Right atrium auricular region (tissue), 2 donors: ENCODE measurements around the gene MEGF6. TPM values are rescaled to one million over a fixed set of nuclear protein-coding genes. Genes with fewer than 3 reads are reported as not detected.

Experiments
- DNase-seq: peaks from one replicate; pipeline ENCODE4 v3.0.0-alpha.2; 2019; ENCODE audit warnings: low spot score
- H3K27ac ChIP-seq, 2 donors: fragments of 200-600 bp; sonication (generic); 1 replicate in 1 of 2; 2 replicates in 1 of 2; pipeline ENCODE4 v1.5.1; 2016 to 2019
- H3K27me3 ChIP-seq, 2 donors: fragments of 200-600 bp; sonication (generic); one replicate each; pipeline versions ENCODE4 v1.5.1 to v1.6.0; 2017 to 2019
- H3K36me3 ChIP-seq: fragments of 200-600 bp; sonication (generic); one replicate; pipeline ENCODE4 v1.5.1; 2016
- H3K4me1 ChIP-seq, 2 donors: fragments of 200-600 bp; sonication (generic); one replicate each; pipeline versions ENCODE4 v1.5.1 to v1.6.0; 2017 to 2019
- H3K4me3 ChIP-seq, 2 donors: fragments of 200-600 bp; sonication (generic); 1 replicate in 1 of 2; 2 replicates in 1 of 2; pipeline ENCODE4 v1.5.1; 2017 to 2019; ENCODE audit warnings: mild to moderate bottlenecking in 1 of 2, moderate library complexity in 1 of 2
- H3K9me3 ChIP-seq, 2 donors: fragments of 200-600 bp; sonication (generic); one replicate each; pipeline ENCODE4 v1.5.1; 2019
- CTCF ChIP-seq, 2 donors: fragments of 200-600 bp; sonication (generic); IDR thresholded peaks; one replicate each; pipeline ENCODE4 v1.5.1; 2019; ENCODE audit warnings: antibody characterized with exemption in 2 of 2
- total RNA-seq, 2 donors: library from RNA; depleted of rRNA; stranded (reverse); fragments of >200 nt; gene quantifications; one replicate each; pipeline ENCODE4 v1.1.0, GENCODE V29; 2016

The MEGF6 gene
- total RNA-seq, 2 donors from 2014 or later: 14.9 to 32.6 TPM

- Histone ChIP-seq H3K27ac (no peak overlapping the region), H3K4me1 (peaks cover 0 to 38% of the 10 kb centered on the region in 2 donors), H3K27me3 (no peaks in the 10 kb centered on the region), H3K36me3 (no peaks in the 10 kb centered on the region), H3K4me3 (no peak overlapping the region), H3K9me3 (no peaks in the 10 kb centered on the region)
- TF ChIP-seq CTCF (IDR thresholded peaks at IDR 0.05): no peak
- DNase-seq: no peak
These were observed 63.0 kb downstream of the MEGF6 start for GRCh38 chr1:3548156-3548893.

DNA sequence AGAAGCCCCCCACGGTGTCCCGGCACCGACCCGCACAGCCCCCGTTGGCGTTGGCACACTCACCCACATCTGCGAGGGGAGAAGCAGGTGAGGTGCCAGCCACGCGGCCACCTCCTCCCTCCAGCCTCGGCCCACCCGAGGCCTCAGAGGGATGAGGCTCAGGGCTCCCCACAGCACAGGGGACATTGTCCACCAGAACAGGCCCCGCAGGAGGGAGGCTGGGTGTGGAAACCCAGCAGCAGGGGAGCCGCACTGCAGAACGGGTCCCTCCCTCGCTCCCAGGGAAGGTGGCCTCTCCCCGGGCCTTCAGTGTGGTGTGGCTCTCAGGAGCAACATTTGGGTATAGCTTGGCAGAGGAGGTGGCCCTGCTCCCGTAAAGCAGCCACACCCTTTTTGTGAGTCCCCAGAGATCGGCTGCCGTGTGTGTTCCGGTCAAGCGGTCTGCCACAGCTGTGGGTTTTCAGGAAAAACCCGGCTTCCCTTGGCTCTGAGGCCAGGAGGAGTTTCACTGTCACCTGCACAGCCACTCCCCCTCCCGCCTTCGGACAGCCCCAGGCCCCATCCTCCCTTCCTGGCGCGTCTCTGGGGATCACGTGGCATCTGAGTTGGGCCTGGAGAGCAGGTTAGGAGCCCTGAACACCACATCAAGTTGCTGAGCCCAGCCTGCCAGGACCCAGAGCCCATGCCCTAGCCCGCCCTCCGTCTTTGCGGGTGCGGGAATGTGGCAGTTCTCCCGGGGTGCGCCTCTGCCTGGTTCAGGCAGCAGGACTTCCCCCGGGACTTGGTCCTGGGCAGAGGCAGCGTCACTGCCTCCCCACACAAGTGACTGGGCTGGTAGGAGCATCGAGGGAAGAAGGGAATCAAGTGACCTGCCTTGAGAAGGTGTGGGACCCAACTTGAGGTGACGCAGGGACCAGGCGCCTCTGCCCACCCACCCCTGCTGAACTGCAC, 64.0 kb downstream of the MEGF6 start:
- DNase-seq: no peak
- Histone ChIP-seq H3K27me3 (no peaks in the 10 kb centered on the region), H3K9me3 (no peaks in the 10 kb centered on the region), H3K4me1 (peaks cover 0 to 48% of the 10 kb centered on the region in 2 donors), H3K4me3 (no peak overlapping the region), H3K36me3 (no peaks in the 10 kb centered on the region), H3K27ac (no peak overlapping the region)
- no peak for TF ChIP-seq CTCF (IDR thresholded peaks at IDR 0.05)

DNA sequence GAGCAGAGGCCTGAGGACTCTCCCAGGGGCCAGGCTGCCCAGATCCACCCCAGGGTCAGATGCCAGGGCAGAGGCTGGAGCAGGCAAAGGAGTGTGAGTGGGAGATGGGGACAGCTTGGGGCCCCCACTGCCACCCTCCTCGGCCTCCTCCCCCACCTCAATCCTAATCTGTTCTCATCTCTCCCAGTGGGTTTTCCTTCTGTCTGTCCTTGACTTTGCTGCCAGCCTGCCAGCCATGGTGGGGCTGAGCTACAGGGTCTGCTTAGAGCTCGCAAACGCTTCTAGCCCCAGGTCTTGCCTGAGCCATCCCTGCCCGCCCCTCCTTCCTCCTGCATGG, 65.3 kb downstream of the MEGF6 start:
- Histone ChIP-seq H3K9me3 (no peaks in the 10 kb centered on the region), H3K27ac (no peak overlapping the region), H3K36me3 (no peaks in the 10 kb centered on the region), H3K4me1 (peaks cover 0 to 62% of the 10 kb centered on the region in 2 donors), H3K27me3 (no peaks in the 10 kb centered on the region), H3K4me3 (no peak overlapping the region)
- no peak for TF ChIP-seq CTCF (IDR thresholded peaks at IDR 0.05)
- DNase-seq: no peak

GRCh38 chr1:3545363-3546047, 65.8 kb downstream of the MEGF6 start:
- no peak for TF ChIP-seq CTCF (IDR thresholded peaks at IDR 0.05)
- Histone ChIP-seq H3K36me3 (no peaks in the 10 kb centered on the region), H3K9me3 (no peaks in the 10 kb centered on the region), H3K4me3 (no peak overlapping the region), H3K27me3 (no peaks in the 10 kb centered on the region), H3K27ac (no peak overlapping the region), H3K4me1 (peaks cover 0 to 67% of the 10 kb centered on the region in 2 donors)
- DNase-seq: no peak

- TF ChIP-seq CTCF (IDR thresholded peaks at IDR 0.05): no peak
- Histone ChIP-seq H3K4me3 (no peak overlapping the region), H3K9me3 (no peaks in the 10 kb centered on the region), H3K4me1 (peaks cover 0 to 75% of the 10 kb centered on the region in 2 donors), H3K36me3 (no peaks in the 10 kb centered on the region), H3K27ac (peak overlapping the region in 1 of 2 donors; percentile 53), H3K27me3 (no peaks in the 10 kb centered on the region)
- DNase-seq: no peak
These were observed 67.0 kb downstream of the MEGF6 start for GRCh38 chr1:3544040-3544977.
